ENCODE data around the gene GDA. TPM values are rescaled to one million over a fixed set of nuclear protein-coding genes. Genes with fewer than 3 reads are reported as not detected.

Gene GDA
- total RNA-seq, 4 donors from 2014 or later: 14.0 to 291 (median 273) TPM

GRCh38 chr9:72127753-72128152, 21.5 kb upstream of the GDA start:
- Histone ChIP-seq H3K9me3 (no peaks in the 10 kb centered on the region), H3K4me1 (peaks cover 0 to 26% (median 8%) of the 10 kb centered on the region in 4 donors), H3K27ac (peak overlapping the region in 3 of 4 donors; percentile 61 to 91 (median 83)), H3K4me3 (no peak overlapping the region), H3K27me3 (no peaks in the 10 kb centered on the region), H3K36me3 (no peaks in the 10 kb centered on the region)
- DNase-seq: no peak
- TF ChIP-seq POLR2A (IDR thresholded peaks at IDR 0.05) (peak in 1 of 2 donors; percentile 47), CTCF (IDR thresholded peaks at IDR 0.05) (no peak)

GRCh38 chr9:72128526-72128925, 20.7 kb upstream of the GDA start:
- Histone ChIP-seq H3K4me3 (no peak overlapping the region), H3K27ac (peak overlapping the region in 3 of 4 donors; percentile 61 to 91 (median 83)), H3K27me3 (no peaks in the 10 kb centered on the region), H3K4me1 (peaks cover 0 to 26% (median 8%) of the 10 kb centered on the region in 4 donors), H3K9me3 (no peaks in the 10 kb centered on the region), H3K36me3 (no peaks in the 10 kb centered on the region)
- TF ChIP-seq POLR2A (IDR thresholded peaks at IDR 0.05) (no peak), CTCF (IDR thresholded peaks at IDR 0.05) (no peak)
- no peak for DNase-seq

DNA sequence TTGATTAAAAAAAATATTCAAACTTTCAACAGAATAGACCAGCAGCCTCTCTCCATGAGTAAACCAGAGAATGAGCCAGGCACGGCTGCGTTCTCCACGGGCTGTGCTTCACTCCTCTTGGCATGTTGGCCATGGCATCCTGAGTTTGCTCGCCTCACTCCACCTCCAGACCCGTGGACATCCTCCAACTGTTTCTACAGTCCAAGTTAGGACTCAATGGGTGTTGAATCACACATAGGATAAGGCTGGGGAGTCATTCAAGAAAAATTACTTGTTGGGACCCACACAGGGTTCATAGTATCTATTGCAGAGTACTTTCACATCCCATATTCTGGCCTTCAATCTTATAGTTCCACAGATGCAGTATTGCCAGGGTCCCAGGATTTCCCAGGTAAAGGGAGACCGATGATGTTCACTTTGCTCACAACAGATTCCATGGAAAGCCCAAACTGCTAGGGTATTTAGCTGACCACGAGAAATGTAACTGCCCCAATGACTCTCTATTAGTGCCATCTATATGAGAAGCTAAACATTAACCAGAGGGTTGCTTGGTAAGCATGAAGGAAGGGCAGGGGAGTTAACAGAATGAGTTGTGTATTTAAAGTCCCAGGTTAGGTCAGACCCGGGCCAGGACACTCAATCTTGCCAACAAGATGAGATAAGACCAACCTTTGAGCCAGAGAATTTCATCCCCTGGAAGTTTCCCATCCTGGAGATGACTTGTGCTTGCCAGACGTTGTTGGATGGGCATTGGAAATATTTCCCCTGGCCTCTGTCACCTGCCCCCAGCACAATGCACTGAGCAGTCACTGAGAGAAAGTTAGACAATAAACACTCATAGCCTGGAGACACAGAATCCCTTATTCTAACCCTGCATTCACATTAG, 19.7 kb upstream of the GDA start:
- peaks cover 0 to 30% (median 8%) of the 10 kb centered on the region in 4 donors for H3K4me1 ChIP-seq
- DNase-seq: peak in 1 of 3 donors; percentile 70

DNA sequence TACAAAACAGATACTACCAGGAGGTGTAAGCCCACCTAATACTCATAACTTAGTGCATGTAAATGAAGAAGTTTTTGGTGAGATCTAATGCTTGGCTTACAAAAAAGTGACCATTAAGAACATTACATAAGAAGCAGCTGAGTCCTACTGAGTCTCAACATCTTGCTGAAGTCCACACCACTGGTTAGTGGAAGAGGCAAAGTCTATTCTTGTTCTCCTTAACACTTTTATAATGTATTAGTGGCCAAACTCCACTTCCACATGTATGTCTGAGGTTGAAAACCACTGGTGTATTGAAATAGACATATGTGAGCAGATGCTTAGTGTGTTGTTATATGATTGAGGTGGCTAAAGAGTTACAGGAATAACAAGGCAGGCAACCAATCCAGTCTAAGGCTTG, 18.9 kb upstream of the GDA start:
- no peak for DNase-seq
- TF ChIP-seq CTCF (IDR thresholded peaks at IDR 0.05): no peak
- TF ChIP-seq POLR2A (IDR thresholded peaks at IDR 0.05): no peak
- Histone ChIP-seq H3K27ac (peak overlapping the region in 3 of 4 donors; percentile 45 to 91 (median 83)), H3K4me1 (peaks cover 0 to 33% (median 8%) of the 10 kb centered on the region in 4 donors), H3K36me3 (no peaks in the 10 kb centered on the region), H3K9me3 (no peaks in the 10 kb centered on the region), H3K27me3 (no peaks in the 10 kb centered on the region), H3K4me3 (no peak overlapping the region)

More for the DNA sequence above, 19.7 kb upstream of the GDA start:
- Histone ChIP-seq H3K27ac (peak overlapping the region in 3 of 4 donors; percentile 61 to 91 (median 83)), H3K36me3 (no peaks in the 10 kb centered on the region), H3K27me3 (no peaks in the 10 kb centered on the region), H3K4me3 (no peak overlapping the region), H3K9me3 (no peaks in the 10 kb centered on the region)
- TF ChIP-seq CTCF (IDR thresholded peaks at IDR 0.05): no peak
- peak; percentile 15 to 17 for TF ChIP-seq POLR2A (IDR thresholded peaks at IDR 0.05)

DNA sequence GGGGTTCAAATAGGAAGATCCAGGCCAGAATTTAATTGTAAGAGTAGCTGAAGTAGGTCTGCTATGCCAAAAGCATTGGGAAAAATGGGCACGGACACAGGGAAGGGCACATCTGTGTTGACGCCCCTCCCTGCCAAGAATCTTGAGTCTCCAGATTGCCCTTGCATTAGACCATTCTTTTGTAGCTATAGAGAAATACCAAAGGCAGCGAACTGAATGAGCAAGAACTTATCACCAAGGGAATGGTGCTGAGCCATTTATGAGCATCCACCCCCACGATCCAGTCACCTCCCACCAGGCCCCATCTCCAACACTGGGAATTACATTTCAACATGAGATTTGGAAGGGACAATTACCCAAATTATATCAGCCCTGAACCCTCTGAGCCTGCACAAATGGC, 18.0 kb upstream of the GDA start:
- Histone ChIP-seq H3K27me3 (no peaks in the 10 kb centered on the region), H3K36me3 (no peaks in the 10 kb centered on the region), H3K4me3 (no peak overlapping the region), H3K27ac (peak overlapping the region in 3 of 4 donors; percentile 45 to 91 (median 83)), H3K4me1 (peaks cover 0 to 33% (median 8%) of the 10 kb centered on the region in 4 donors), H3K9me3 (no peaks in the 10 kb centered on the region)
- no peak for TF ChIP-seq POLR2A (IDR thresholded peaks at IDR 0.05)
- TF ChIP-seq CTCF (IDR thresholded peaks at IDR 0.05): no peak
- no peak for DNase-seq

Data from Peyer's patch (tissue), 4 donors.